Measurements from ENCODE around the gene ZNF580.

- TF ChIP-seq CTCF (conservative IDR thresholded peaks at IDR 0.05; ENCODE audit: low read length) (no peak), EZH2phosphoT487 (IDR thresholded peaks at IDR 0.05; ENCODE audit: borderline replicate concordance, low read depth, low read length) (no peak)
These were observed 16.4 kb downstream of the ZNF580 start for GRCh38 chr19:55656988-55657747.

Measured in OCI-LY7 (cell line).